RWPE1 (cell line): ENCODE data around the gene FBXL17.

Experiments
- CTCF ChIA-PET: fragments of 350-600 bp; sonication (Branson Sonifier 250); formaldehyde crosslinking; extraction: SDS; loops from one replicate; lab custom pipeline; 2021; lab: Yijun Ruan, JAX
- POLR2A ChIA-PET: fragments of 400-600 bp; formaldehyde crosslinking; extraction: SDS; loops from one replicate; lab custom pipeline; 2020; ENCODE audit warnings: antibody characterized with exemption; ENCODE audit not compliant: low non-redundant PET; lab: Yijun Ruan, JAX
- DNase-seq: peaks from one replicate; pipeline ENCODE4 v3.0.0; 2012; ENCODE audit warnings: low spot score
- H3K27ac ChIP-seq: fragments of 450-650 bp; 2 replicates; pipeline ENCODE4 v1.5.1; 2017
- TF ChIP-seq, protein P1 (sequence below): fragments of 450-650 bp; conservative IDR thresholded peaks from 2 replicates; pipeline ENCODE4 v1.5.1; 2017; ENCODE audit warnings: low read depth, mild to moderate bottlenecking

Gene FBXL17

GRCh38 chr5:108334225-108334624 is 47.7 kb downstream of the FBXL17 start:
- DNase-seq: no peak
- POLR2A ChIA-PET: no interaction called here
- CTCF ChIA-PET: interaction anchor here (2.6 kb wide), 1 partner anchor 11 kb away, joined by 7 read pairs; no protein-coding TSS in a partner anchor
- H3K27ac ChIP-seq: no peak overlapping the region
- TF ChIP-seq, protein P1, sequence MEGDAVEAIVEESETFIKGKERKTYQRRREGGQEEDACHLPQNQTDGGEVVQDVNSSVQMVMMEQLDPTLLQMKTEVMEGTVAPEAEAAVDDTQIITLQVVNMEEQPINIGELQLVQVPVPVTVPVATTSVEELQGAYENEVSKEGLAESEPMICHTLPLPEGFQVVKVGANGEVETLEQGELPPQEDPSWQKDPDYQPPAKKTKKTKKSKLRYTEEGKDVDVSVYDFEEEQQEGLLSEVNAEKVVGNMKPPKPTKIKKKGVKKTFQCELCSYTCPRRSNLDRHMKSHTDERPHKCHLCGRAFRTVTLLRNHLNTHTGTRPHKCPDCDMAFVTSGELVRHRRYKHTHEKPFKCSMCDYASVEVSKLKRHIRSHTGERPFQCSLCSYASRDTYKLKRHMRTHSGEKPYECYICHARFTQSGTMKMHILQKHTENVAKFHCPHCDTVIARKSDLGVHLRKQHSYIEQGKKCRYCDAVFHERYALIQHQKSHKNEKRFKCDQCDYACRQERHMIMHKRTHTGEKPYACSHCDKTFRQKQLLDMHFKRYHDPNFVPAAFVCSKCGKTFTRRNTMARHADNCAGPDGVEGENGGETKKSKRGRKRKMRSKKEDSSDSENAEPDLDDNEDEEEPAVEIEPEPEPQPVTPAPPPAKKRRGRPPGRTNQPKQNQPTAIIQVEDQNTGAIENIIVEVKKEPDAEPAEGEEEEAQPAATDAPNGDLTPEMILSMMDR: no peak

- TF ChIP-seq, protein P1: no peak
- no peak for DNase-seq
- H3K27ac ChIP-seq: no peak overlapping the region
- ChIA-PET POLR2A (no interaction called here), CTCF (interaction anchor here (1.2 kb wide), 1 partner anchor 19 kb away, joined by 3 read pairs; no protein-coding TSS in a partner anchor)
Observed at GRCh38 chr5:108326982-108327381, 54.9 kb downstream of the FBXL17 start.

GRCh38 chr5:108324886-108325285 is 57.0 kb downstream of the FBXL17 start:
- H3K27ac ChIP-seq: no peak overlapping the region
- no peak for DNase-seq
- POLR2A ChIA-PET: no interaction called here
- TF ChIP-seq, protein P1: no peak
- CTCF ChIA-PET: interaction anchor here (0.6 kb wide), 1 partner anchor 1072 kb away, joined by 6 read pairs; no protein-coding TSS in a partner anchor

DNA sequence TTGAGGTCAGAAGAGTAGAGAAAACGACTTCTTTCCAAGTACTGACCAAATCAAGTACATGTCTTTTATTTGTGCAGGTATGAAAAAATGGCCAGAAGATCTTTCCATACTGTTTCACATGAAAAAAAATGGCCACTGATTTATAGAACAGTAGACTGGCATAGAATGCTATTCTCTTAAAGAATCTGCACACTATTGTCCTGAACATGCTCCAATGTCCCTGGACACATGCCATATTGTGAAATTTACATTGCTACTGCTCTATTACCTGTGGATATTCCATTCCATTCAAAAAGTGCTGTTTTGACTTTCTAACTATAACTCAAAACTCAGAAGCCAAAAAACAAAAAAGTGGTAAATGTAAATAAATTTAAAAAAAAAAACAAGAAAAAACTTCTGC is 60.6 kb downstream of the FBXL17 start:
- CTCF ChIA-PET: no interaction called here
- DNase-seq: no peak
- POLR2A ChIA-PET: no interaction called here
- no peak overlapping the region for H3K27ac ChIP-seq
- TF ChIP-seq, protein P1: no peak

DNA sequence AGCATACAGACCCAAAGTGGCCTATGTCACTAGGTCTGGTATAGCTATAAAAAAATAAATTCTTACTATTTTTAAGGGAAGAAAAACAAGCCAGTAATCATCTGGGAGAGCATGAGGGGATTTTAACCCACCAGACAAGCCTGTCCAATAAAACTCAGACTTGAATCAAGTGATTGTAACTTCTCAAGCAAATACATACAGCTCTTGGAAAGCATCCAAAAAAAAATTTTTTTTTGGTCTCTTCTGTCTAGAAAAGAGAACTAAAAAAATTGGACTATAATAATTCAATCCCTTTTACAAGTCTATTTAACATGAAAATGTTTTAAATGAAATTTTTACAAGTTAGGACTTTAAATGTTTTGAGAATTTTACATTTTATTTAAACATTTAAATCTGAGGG is 61.7 kb downstream of the FBXL17 start:
- no peak for DNase-seq
- no peak overlapping the region for H3K27ac ChIP-seq

DNA sequence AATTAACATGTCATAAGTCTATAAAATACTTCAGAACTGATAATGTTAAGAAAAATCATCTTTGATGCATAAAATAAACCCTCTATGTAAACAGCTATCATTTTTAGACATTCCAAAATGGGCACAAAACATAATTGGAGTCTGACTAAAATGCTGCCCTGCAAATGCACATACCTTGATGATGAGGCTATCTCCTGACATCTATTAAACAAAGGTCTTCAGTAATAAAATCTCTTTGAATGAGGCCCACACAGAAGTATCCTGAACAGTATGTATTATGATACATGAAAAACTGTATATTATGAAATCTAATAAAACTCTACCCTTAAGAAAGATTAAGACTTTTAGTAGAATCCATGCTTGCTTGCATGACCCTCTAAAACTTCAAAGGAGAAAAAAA is 66.1 kb downstream of the FBXL17 start:
- DNase-seq: no peak
- ChIA-PET POLR2A (no interaction called here), CTCF (no interaction called here)
- no peak overlapping the region for H3K27ac ChIP-seq
- TF ChIP-seq, protein P1: no peak

More for the DNA sequence above, 61.7 kb downstream of the FBXL17 start:
- ChIA-PET CTCF (interaction anchor here (1.2 kb wide), 1 partner anchor 26 kb away, joined by 4 read pairs; no protein-coding TSS in a partner anchor), POLR2A (no interaction called here)
- TF ChIP-seq, protein P1: no peak
